Astrocyte of the spinal cord (primary cell): ENCODE data around the gene SUMO3.
A peak's percentile ranks its signal among the peaks of the same experiment; 100 is the strongest.

Source experiments
- DNase-seq: peaks from one replicate; pipeline ENCODE4 v3.0.0; 2011; ENCODE audit warnings: low read depth, low spot score
- H3K4me3 ChIP-seq: 2 replicates; pipeline ENCODE4 v1.5.1; 2011; ENCODE audit warnings: low read depth, mild to moderate bottlenecking, low read length, moderate library complexity
- in situ Hi-C: cut with HindIII; loops from 2 replicates; pipeline ENCODE4 v1.10.0; 2017; ENCODE audit warnings: low sequenced_read_pairs
- TF ChIP-seq, protein P1 (sequence below): IDR thresholded peaks from 2 replicates; pipeline ENCODE4 v1.5.1; 2012; ENCODE audit warnings: low read depth, mild to moderate bottlenecking, low read length, inconsistent platforms

The SUMO3 gene

GRCh38 chr21:44761747-44762208 is 56.1 kb downstream of the SUMO3 start:
- in situ Hi-C loops = no loop called here
- no peak overlapping the region for H3K4me3 ChIP-seq
- TF ChIP-seq, protein P1, sequence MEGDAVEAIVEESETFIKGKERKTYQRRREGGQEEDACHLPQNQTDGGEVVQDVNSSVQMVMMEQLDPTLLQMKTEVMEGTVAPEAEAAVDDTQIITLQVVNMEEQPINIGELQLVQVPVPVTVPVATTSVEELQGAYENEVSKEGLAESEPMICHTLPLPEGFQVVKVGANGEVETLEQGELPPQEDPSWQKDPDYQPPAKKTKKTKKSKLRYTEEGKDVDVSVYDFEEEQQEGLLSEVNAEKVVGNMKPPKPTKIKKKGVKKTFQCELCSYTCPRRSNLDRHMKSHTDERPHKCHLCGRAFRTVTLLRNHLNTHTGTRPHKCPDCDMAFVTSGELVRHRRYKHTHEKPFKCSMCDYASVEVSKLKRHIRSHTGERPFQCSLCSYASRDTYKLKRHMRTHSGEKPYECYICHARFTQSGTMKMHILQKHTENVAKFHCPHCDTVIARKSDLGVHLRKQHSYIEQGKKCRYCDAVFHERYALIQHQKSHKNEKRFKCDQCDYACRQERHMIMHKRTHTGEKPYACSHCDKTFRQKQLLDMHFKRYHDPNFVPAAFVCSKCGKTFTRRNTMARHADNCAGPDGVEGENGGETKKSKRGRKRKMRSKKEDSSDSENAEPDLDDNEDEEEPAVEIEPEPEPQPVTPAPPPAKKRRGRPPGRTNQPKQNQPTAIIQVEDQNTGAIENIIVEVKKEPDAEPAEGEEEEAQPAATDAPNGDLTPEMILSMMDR = no peak
- no peak for DNase-seq

DNA sequence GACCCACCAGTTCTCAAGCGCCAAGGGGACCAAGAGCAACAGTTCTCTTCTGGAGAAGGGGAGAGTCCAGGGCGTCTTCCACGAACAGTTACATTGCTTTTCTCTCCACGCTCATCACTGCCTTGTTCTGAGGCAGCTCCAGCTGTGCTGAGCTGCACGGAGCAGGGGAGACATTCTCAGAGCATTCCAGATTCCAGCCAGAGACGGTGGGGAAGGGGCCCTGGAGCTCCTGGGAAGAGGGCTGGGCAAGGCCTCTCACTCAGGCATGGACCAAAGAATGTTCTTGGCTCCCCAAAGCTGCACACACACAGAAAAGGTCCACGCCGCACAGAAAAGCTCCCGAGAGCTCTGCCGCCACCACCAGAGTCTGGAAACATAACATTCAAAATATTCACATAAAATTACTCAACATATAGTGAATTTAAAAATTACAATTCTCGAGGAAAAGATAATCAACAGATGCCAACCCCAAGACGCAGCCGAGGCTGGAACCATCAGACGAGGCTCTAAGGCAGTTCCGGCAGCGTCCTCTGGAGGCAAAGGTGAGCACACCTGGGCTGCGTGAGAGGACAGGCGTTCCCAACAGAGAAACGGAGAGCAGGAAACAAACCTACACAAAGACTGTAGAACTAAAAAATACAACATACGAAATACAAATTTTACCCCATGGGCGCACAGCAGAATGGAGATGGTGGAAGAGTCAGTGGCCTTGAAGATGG is 56.7 kb downstream of the SUMO3 start:
- no peak overlapping the region for H3K4me3 ChIP-seq
- TF ChIP-seq, protein P1 = peak; percentile 44
- no peak for DNase-seq
- in situ Hi-C loops = no loop called here

GRCh38 chr21:44760376-44760775 is 57.5 kb downstream of the SUMO3 start:
- no peak overlapping the region for H3K4me3 ChIP-seq
- TF ChIP-seq, protein P1 = no peak
- in situ Hi-C loops = no loop called here
- no peak for DNase-seq

DNA sequence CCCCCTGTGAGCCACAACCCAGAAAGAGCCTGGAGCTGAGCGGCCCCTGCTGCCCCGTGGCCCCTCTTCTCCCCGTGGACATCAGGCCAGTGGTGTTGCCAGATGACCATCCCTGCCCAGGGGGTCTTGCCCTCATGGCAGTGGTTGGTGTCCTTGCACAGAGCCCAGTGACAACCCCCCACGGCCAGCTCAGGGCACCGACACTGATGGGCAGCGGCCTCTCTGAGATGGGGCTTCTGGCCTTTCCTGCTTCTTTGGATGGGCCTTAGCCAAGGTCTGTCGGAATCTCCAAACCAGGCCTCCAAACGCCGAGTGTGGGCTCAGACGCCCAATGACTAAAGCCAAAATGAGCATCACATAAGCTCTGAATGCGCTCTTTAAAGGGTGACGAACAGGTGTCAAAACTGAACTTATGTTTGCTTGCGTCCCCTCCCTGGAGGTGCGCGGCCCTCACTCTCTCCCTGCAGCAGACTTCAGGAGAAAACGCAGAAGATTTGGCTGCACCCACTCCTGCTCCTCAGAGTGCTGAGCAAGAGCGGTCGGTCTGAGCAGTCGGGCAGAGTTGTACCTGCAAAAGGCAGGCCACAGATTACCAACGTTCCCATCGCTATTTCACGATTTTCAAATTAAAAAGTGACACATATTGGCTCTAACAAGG is 58.1 kb downstream of the SUMO3 start:
- TF ChIP-seq, protein P1 = no peak
- no peak for DNase-seq
- no peak overlapping the region for H3K4me3 ChIP-seq
- in situ Hi-C loops = no loop called here

DNA sequence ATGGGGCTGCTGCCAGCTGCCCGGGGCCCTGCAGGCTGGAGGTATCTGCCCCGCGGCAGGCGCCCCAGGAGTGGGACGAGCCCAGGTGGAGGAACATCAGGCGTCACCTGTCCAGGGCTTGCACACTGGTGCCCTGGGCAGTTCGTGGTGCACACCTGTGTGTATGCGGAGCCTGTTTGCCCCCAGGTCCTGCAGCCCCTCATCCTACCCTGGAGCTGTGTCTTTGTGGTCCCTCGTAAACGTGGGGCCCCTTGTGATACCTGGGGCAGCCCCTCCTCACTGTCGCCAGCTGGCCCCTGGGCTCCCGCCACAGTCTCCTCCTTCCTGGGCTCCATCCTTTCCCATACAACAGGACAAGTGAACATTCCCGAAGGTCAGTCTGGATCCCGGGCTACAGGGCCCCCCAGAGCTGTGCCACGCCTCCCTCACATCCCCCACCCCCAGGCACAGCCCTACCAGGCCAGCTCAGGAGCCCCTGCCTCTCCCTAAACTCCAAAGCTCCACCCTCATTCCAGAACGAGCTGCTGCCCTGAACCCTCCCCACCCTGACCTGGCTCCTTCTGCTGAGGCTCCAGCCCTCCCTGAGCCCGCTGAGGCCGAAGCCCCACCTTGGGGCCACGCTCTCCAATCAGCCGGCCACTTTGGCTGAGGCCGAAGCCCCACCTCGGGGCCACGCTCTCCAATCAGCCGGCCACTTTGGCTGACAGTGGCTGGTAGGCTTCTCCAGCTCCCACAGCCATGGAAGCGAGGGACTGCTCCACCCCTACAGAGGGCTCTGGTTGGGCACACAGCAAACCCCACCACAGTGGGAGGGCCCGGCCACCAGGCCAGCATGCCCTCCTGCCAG is 58.9 kb downstream of the SUMO3 start:
- no peak overlapping the region for H3K4me3 ChIP-seq
- DNase-seq = no peak
- TF ChIP-seq, protein P1 = no peak
- in situ Hi-C loops = no loop called here

- DNase-seq = no peak
- in situ Hi-C loops = no loop called here
- H3K4me3 ChIP-seq = no peak overlapping the region
- TF ChIP-seq, protein P1 = no peak
Measured at GRCh38 chr21:44758141-44758561, 59.7 kb downstream of the SUMO3 start.
